Effector memory CD4-positive, alpha-beta T cell (primary cell): ENCODE measurements around the gene HOMER2.

Experiments
- DNase-seq, 3 donors: peaks; one replicate each; pipeline ENCODE4 v3.0.0-alpha.2; 2020
- H3K27ac ChIP-seq: 2 replicates; pipeline ENCODE4 v1.7.0; 2013; ENCODE audit warnings: mild to moderate bottlenecking, low read length, moderate library complexity; ENCODE audit not compliant: insufficient read depth, poor library complexity, severe bottlenecking
- H3K27me3 ChIP-seq: replicated peaks from 2 replicates; pipeline ENCODE4 v1.7.0; 2013; ENCODE audit warnings: mild to moderate bottlenecking, low read length; ENCODE audit not compliant: insufficient read depth, control insufficient read depth, poor library complexity, severe bottlenecking
- H3K36me3 ChIP-seq: 2 replicates; pipeline ENCODE4 v1.7.0; 2013; ENCODE audit warnings: mild to moderate bottlenecking, low read length, moderate library complexity; ENCODE audit not compliant: control insufficient read depth, insufficient read depth
- H3K4me1 ChIP-seq: 2 replicates; pipeline ENCODE4 v1.7.0; 2013; ENCODE audit warnings: low read length, mild to moderate bottlenecking; ENCODE audit not compliant: control insufficient read depth, insufficient read depth, poor library complexity, severe bottlenecking
- H3K4me3 ChIP-seq: 2 replicates; pipeline ENCODE4 v1.7.0; 2013; ENCODE audit warnings: low read length, low read depth, mild to moderate bottlenecking; ENCODE audit not compliant: insufficient read depth, poor library complexity, severe bottlenecking
- H3K9me3 ChIP-seq: 2 replicates; pipeline ENCODE4 v1.7.0; 2013; ENCODE audit warnings: mild to moderate bottlenecking, low read length, moderate library complexity; ENCODE audit not compliant: control insufficient read depth

The HOMER2 gene

GRCh38 chr15:82968066-82968465, 15.5 kb upstream of the HOMER2 start:
- Histone ChIP-seq H3K4me3 (no peak overlapping the region), H3K27me3 (no peaks in the 10 kb centered on the region), H3K4me1 (no peaks in the 10 kb centered on the region), H3K27ac (no peak overlapping the region), H3K9me3 (no peaks in the 10 kb centered on the region), H3K36me3 (no peaks in the 10 kb centered on the region)
- no peak for DNase-seq

- H3K36me3 ChIP-seq = no peaks in the 10 kb centered on the region
- no peak overlapping the region for H3K27ac ChIP-seq
- DNase-seq = no peak
- no peaks in the 10 kb centered on the region for H3K9me3 ChIP-seq
- no peaks in the 10 kb centered on the region for H3K27me3 ChIP-seq
- H3K4me3 ChIP-seq = no peak overlapping the region
- H3K4me1 ChIP-seq = no peaks in the 10 kb centered on the region
Measured at GRCh38 chr15:82966671-82967071, 14.2 kb upstream of the HOMER2 start.

GRCh38 chr15:82964890-82965289, 12.4 kb upstream of the HOMER2 start:
- no peaks in the 10 kb centered on the region for H3K9me3 ChIP-seq
- no peaks in the 10 kb centered on the region for H3K36me3 ChIP-seq
- no peak overlapping the region for H3K27ac ChIP-seq
- H3K27me3 ChIP-seq = no peaks in the 10 kb centered on the region
- no peak overlapping the region for H3K4me3 ChIP-seq
- no peaks in the 10 kb centered on the region for H3K4me1 ChIP-seq
- no peak for DNase-seq

DNA sequence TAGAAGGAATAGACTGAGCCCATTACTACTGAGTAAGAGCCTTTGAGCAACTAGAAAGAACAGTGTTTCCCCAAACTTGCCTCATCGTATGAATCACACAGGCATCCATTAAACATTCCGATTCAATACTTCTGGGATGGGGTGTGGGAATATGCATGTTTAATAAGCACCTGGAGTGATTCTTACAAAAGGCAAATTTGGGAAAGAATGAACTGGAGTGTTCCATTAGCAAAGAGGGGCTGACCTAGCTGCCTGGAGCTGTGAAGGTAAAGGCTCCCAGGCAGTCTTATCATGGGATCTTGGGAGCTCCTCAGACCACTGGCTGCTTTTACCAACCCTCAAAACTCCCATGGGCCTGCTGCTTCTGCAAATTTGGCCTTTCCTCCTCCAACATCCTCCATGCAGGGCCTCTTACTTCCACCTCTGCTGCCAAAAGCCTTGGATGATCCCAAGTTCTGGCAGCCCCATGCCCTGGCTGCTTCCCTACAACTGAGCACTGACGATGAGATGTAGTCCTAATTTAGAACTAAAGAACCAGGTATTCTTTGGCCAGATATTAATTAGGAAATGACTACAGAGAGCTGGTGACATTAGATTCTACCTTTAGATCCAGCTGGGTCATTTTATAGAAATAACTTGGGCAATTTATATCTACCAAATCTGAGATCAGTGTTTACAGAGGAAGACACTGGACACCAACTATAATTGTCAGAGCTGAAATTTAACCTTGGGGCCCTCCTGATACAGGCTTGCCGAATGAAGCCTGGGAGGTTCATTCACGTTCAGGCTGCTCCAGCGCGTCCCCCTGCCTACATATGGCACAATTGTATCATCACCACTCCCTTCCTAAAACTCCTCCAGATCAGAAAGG, 11.2 kb upstream of the HOMER2 start:
- H3K36me3 ChIP-seq = no peaks in the 10 kb centered on the region
- DNase-seq = no peak
- H3K4me1 ChIP-seq = no peaks in the 10 kb centered on the region
- no peaks in the 10 kb centered on the region for H3K27me3 ChIP-seq
- no peaks in the 10 kb centered on the region for H3K9me3 ChIP-seq
- no peak overlapping the region for H3K4me3 ChIP-seq
- H3K27ac ChIP-seq = no peak overlapping the region

DNA sequence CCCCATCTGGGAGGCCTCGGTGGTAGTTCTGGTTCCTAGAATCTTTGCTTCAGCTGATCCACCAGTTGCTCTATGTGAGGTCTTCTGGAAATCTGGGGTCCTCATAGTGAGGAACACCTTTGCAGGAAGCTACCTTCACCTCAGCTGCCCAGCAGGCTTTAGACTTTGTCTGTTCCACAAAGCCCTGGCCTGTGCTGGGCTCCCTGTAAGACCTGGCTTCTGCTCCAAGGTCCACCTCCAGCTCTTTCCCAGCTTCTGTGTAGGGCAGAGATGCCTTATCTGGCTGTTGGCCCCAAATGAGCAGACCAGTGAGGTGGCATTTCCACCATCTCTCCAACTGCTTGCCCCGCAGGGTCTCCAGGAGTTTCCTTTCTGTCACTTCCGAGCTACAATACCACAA, 8.2 kb upstream of the HOMER2 start:
- no peak overlapping the region for H3K4me3 ChIP-seq
- no peaks in the 10 kb centered on the region for H3K36me3 ChIP-seq
- H3K9me3 ChIP-seq = no peaks in the 10 kb centered on the region
- H3K27me3 ChIP-seq = no peaks in the 10 kb centered on the region
- no peaks in the 10 kb centered on the region for H3K4me1 ChIP-seq
- H3K27ac ChIP-seq = no peak overlapping the region
- no peak for DNase-seq

DNA sequence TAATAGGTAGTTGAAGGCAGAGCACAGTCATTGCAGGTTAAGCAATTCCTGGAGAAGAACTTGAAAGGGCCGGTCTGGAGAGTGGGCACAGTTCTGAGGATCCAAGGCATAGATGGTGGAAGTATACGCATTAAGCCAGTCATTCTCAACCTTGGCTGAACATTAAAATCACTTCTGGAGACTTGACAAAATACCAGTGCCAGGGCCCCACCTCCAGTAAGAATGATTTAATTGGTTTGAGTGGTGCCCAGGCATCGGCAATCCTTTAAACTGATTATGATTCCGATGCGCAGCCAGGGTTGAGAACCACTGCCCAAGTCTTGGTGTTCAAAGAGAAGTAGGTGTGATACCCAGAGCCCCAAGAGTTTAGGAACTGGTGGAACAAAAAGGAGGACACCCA, 6.9 kb upstream of the HOMER2 start:
- DNase-seq = no peak
- Histone ChIP-seq H3K27ac (no peak overlapping the region), H3K27me3 (no peaks in the 10 kb centered on the region), H3K4me3 (no peak overlapping the region), H3K36me3 (no peaks in the 10 kb centered on the region), H3K4me1 (no peaks in the 10 kb centered on the region), H3K9me3 (no peaks in the 10 kb centered on the region)

- no peak overlapping the region for H3K27ac ChIP-seq
Measured at GRCh38 chr15:82958638-82959037, 6.1 kb upstream of the HOMER2 start.

DNA sequence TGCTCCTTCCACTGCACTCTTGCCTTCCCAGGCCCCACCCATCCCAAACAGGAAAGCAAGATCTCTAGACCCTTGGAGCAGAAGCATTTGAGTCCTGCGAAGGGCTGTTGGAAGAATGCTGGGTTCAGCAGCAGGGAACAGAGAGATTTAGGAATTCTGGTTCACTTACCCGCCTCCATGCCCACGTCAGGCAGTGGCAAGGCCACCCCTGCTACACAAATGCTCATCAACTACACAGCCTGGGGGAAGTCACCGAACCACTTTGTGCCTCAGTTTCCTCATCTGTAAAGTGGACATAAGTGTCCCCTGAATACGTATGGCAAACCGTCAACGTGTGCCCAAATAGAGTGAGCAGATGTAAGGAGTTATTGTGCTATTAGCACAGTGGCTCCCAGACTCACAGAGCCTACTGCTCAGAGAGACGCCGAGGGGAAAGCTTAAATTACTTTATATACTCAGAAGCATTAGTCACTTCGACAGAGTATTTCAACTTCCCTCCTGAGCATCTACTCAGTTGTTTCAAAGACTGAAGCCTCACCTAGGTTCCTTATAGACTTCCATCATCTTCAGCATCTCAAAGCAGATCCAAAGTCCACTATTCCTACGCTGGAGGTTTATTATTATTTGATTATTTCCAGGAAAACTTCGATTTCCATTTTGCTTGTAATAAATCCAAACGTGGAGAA, 905 bp downstream of the HOMER2 start:
- DNase-seq = no peak
- Histone ChIP-seq H3K9me3 (no peaks in the 10 kb centered on the region), H3K27me3 (peaks cover 13% of the 10 kb centered on the region), H3K4me3 (peak overlapping the region; percentile 20), H3K4me1 (peaks cover 3% of the 10 kb centered on the region), H3K36me3 (no peaks in the 10 kb centered on the region), H3K27ac (no peak overlapping the region)

More at GRCh38 chr15:82958638-82959037, 6.1 kb upstream of the HOMER2 start:
- no peak for DNase-seq
- Histone ChIP-seq H3K9me3 (no peaks in the 10 kb centered on the region), H3K4me1 (no peaks in the 10 kb centered on the region), H3K36me3 (no peaks in the 10 kb centered on the region), H3K4me3 (no peak overlapping the region), H3K27me3 (no peaks in the 10 kb centered on the region)

- Histone ChIP-seq H3K4me3 (no peak overlapping the region), H3K4me1 (peaks cover 3% of the 10 kb centered on the region), H3K9me3 (no peaks in the 10 kb centered on the region), H3K36me3 (no peaks in the 10 kb centered on the region), H3K27me3 (peaks cover 13% of the 10 kb centered on the region), H3K27ac (no peak overlapping the region)
- no peak for DNase-seq
Measured at GRCh38 chr15:82950746-82951370, 1.7 kb downstream of the HOMER2 start.

GRCh38 chr15:82950295-82950694, 2.2 kb downstream of the HOMER2 start:
- no peak for DNase-seq
- no peaks in the 10 kb centered on the region for H3K36me3 ChIP-seq
- H3K27ac ChIP-seq = no peak overlapping the region
- no peak overlapping the region for H3K4me3 ChIP-seq
- H3K27me3 ChIP-seq = peaks cover 13% of the 10 kb centered on the region
- peaks cover 3% of the 10 kb centered on the region for H3K4me1 ChIP-seq
- no peaks in the 10 kb centered on the region for H3K9me3 ChIP-seq
